Adrenal gland (tissue), 5 donors: Measurements from ENCODE around the gene CFAP74.

Experiments used
- POLR2A ChIP-seq, 2 donors: fragments of 450-650 bp; IDR thresholded peaks; one replicate each; pipeline ENCODE4 v1.6.1; 2017; ENCODE audit warnings: antibody characterized with exemption in 2 of 2, mild to moderate bottlenecking in 2 of 2, moderate library complexity in 1 of 2
- TF ChIP-seq, protein P1 (sequence below), 6 experiments: fragments of 450-650 bp in 4 of 6; fragments of 200-600 bp in 2 of 6; sonication (generic) in 1 of 6; IDR thresholded peaks; 1 replicate in 5 of 6; 2 replicates in 1 of 6; pipeline versions ENCODE4 v1.5.1 to v1.8.0; 2016 to 2021; ENCODE audit warnings: antibody characterized with exemption in 6 of 6, mild to moderate bottlenecking in 2 of 6, moderate library complexity in 1 of 6
- donor health status: DM: no; HTN: no; CAD: no.

DNA sequence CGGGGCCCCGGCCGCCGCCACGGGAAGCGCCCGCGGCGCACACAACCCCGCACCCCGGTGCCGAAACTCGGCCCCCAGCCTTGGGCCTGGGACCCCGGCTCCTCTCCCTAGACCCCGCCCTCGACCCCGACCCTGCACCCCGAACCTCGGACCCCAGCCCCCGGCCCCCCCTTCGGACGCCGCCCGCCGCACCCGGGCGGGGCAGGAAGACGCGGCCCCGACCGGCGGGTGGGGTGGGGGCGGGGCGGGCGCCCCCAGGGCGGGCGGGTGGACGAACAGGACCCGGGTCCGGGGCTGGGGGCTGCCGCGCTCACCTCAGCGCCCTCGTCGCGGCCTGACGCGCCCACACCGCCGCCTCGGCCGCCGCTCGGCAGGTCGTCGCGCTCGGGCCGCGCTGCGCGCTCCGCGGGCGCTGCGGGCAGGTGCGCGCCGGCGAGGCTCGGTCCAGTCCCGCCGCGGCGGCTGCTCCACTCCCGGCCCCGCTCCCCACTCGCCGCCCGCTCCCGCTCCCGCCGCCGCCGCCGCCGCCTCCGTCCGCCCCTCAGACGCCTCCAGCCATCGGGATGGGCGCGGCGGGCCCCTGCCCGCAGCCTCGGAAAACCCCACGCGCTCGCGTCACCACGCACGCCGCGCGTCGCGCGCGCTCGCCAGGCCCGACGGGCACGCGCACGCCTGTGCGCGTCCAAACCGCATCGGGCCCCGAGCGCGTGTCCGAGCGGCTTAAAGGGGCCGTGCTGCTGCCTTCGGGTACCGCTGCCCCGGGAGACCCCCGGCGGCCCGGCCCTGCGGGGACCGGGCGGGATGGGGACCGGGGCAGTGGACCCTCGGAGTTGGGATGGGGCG, 112.9 kb downstream of the CFAP74 start, which contains the start of gene GNB1:
- TF ChIP-seq POLR2A (IDR thresholded peaks at IDR 0.05): peak; percentile 83
- TF ChIP-seq, protein P1, sequence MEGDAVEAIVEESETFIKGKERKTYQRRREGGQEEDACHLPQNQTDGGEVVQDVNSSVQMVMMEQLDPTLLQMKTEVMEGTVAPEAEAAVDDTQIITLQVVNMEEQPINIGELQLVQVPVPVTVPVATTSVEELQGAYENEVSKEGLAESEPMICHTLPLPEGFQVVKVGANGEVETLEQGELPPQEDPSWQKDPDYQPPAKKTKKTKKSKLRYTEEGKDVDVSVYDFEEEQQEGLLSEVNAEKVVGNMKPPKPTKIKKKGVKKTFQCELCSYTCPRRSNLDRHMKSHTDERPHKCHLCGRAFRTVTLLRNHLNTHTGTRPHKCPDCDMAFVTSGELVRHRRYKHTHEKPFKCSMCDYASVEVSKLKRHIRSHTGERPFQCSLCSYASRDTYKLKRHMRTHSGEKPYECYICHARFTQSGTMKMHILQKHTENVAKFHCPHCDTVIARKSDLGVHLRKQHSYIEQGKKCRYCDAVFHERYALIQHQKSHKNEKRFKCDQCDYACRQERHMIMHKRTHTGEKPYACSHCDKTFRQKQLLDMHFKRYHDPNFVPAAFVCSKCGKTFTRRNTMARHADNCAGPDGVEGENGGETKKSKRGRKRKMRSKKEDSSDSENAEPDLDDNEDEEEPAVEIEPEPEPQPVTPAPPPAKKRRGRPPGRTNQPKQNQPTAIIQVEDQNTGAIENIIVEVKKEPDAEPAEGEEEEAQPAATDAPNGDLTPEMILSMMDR (IDR thresholded peaks at IDR 0.05): no peak
